Naive thymus-derived CD8-positive, alpha-beta T cell (primary cell): Measurements from ENCODE around the gene ABTB1. TPM values are rescaled to one million over a fixed set of nuclear protein-coding genes. Genes with fewer than 3 reads are reported as not detected.

Source experiments
- ATAC-seq, 2 donors: fragments of 150-1000 bp; cut with Tn5 transposase in 1 of 2; sonication (Bioruptor Pico), chemical (Tn5 transposase) in 1 of 2; 1 replicate in 1 of 2; 2 replicates in 1 of 2; pipeline ENCODE4 v1.10.0; 2021; ENCODE audit warnings: mild to moderate bottlenecking in 2 of 2, moderate library complexity in 2 of 2
- POLR2A ChIA-PET: fragments of 350-600 bp; sonication (Branson Sonifier 250); formaldehyde crosslinking; loops from one replicate; lab custom pipeline; 2021; ENCODE audit warnings: antibody characterized with exemption; lab: Charles Lee
- DNase-seq, 10 donors: peaks; one replicate each; pipeline versions ENCODE4 v3.0.0 to v3.0.0-alpha.2; 2020 to 2022
- H3K27ac Mint-ChIP-seq, 10 donors: one replicate each; pipeline ENCODE4 v1.8.0; 2020 to 2022; ENCODE audit warnings: mild to moderate bottlenecking in 10 of 10, mixed read lengths in 10 of 10, moderate library complexity in 4 of 10, inconsistent platforms in 1 of 10
- H3K27me3 Mint-ChIP-seq, 5 donors: one replicate each; pipeline ENCODE4 v1.8.0; 2021 to 2022; ENCODE audit warnings: mixed read lengths in 5 of 5
- H3K36me3 Mint-ChIP-seq, 3 donors: one replicate each; pipeline ENCODE4 v1.8.0; 2020 to 2022; ENCODE audit warnings: mixed read lengths in 3 of 3, mild to moderate bottlenecking in 2 of 3, inconsistent platforms in 1 of 3
- H3K4me1 Mint-ChIP-seq, 4 donors: one replicate each; pipeline ENCODE4 v1.8.0; 2021 to 2022; ENCODE audit warnings: mixed read lengths in 4 of 4
- H3K4me3 Mint-ChIP-seq, 10 donors: one replicate each; pipeline ENCODE4 v1.8.0; 2020 to 2022; ENCODE audit warnings: mild to moderate bottlenecking in 10 of 10, mixed read lengths in 10 of 10, moderate library complexity in 6 of 10, inconsistent platforms in 1 of 10
- H3K9me3 Mint-ChIP-seq, 9 donors: one replicate each; pipeline ENCODE4 v1.8.0; 2020 to 2022; ENCODE audit warnings: mixed read lengths in 9 of 9, mild to moderate bottlenecking in 3 of 9, inconsistent platforms in 1 of 9, moderate library complexity in 1 of 9
- polyA plus RNA-seq, 3 donors: library from polyadenylated mRNA; unstranded; fragments of 300-500 nt; fragmentation: Illumina TruSeq; gene quantifications; one replicate each; pipeline ENCODE4 v1.2.3, GENCODE V29; 2021
- total RNA-seq, 8 experiments: library from RNA in 2 of 8; stranded (reverse) in 2 of 8; gene quantifications; one replicate each; pipeline ENCODE4 v1.2.3 and lab custom pipeline; 2021 to 2026

The ABTB1 gene
- total and polyA plus RNA-seq, 5 experiments from 2014 or later = 58.6 to 187 (median 71.9) TPM

DNA sequence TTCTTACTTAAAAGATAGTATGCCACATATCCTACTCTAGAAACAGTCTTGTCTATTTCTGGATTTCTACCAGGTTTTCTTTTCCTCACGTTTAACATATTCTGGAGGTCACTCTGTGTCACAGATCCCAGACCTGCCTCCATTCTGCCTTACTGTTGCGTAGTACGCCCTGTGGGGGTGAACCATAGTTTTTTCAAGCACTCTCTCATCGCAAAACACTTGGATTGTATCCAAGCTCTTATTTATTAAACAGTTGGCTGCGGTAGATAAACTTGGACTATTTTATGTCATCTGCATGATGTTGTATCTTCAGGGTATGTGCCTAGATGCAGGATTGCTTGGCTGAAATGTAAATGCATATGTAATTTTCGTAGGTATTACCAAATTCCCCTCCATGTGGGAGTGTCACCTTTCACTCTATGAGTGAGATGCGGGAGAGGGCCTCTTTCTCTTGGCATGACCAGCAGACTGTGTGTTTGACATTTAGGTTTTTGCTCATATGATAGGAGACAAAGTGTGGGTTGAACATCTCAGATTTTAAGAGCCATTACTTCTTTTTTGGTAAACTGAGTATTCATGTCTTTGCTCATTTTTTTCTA lies 55.8 kb downstream of the ABTB1 start:
- Mint-ChIP-seq H3K4me1 (peaks cover 0 to 6% (median under 1%) of the 10 kb centered on the region in 4 donors), H3K9me3 (no peaks in the 10 kb centered on the region), H3K27ac (no peak overlapping the region), H3K4me3 (no peak overlapping the region), H3K36me3 (peaks cover 0 to 4% (median 0%) of the 10 kb centered on the region in 3 donors), H3K27me3 (peaks cover 2 to 31% (median 15%) of the 10 kb centered on the region in 5 donors)
- DNase-seq (no peak), ATAC-seq (no peak)
- POLR2A ChIA-PET = no interaction called here

DNA sequence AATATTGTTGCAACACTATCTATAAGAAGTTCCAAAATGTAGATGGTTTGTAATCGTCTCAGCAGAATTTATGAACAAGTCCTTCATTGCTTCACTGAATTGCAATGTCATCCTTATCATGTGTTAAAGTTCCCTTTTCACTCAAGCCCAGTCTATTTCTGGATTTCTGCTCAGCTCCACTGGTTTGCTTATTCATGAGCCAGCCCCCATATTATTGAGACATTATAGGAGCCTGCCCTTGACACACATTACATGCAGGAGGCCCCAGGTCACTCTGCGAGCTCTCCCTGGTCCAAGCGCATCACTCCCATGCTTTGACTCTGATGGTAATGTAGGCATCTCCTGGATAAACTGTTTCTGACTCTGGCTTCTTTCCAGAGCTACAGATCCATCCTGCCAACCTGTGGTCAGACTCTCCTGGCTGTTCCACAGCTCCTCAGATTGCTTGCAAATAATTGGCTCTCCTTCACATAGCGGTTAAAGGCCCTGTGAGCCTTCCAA lies 56.9 kb downstream of the ABTB1 start:
- H3K4me1 Mint-ChIP-seq = peaks cover 0 to 9% (median under 1%) of the 10 kb centered on the region in 4 donors
- H3K9me3 Mint-ChIP-seq = no peaks in the 10 kb centered on the region
- H3K27me3 Mint-ChIP-seq = peaks cover 5 to 41% (median 14%) of the 10 kb centered on the region in 5 donors
- no peaks in the 10 kb centered on the region for H3K36me3 Mint-ChIP-seq
- no peak overlapping the region for H3K27ac Mint-ChIP-seq
- ATAC-seq (no peak), DNase-seq (no peak)
- no peak overlapping the region for H3K4me3 Mint-ChIP-seq
- POLR2A ChIA-PET = no interaction called here

DNA sequence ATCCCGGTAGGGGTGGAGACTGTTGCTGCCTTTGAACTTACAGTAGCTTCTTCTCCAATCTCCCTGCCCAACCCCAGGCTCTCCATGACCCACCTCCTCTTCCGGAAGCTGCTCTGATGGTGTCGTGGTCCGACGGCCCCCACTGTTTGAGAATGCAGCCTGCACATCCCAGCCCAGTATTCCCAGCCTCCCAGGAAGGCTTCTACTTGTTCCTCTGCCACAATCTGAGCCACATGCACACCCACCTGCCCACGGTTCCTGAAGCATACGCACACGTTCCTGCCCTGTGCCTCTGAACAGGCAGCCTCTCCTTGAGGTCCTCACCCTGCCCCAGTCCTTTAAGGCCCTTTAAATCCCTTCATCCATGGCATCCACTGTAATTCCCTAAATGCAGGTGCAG lies 57.4 kb downstream of the ABTB1 start:
- POLR2A ChIA-PET = no interaction called here
- H3K4me1 Mint-ChIP-seq = peaks cover 0 to 15% (median under 1%) of the 10 kb centered on the region in 4 donors
- H3K4me3 Mint-ChIP-seq = no peak overlapping the region

More for the DNA sequence above, 57.4 kb downstream of the ABTB1 start:
- DNase-seq (no peak), ATAC-seq (no peak)
- Mint-ChIP-seq H3K9me3 (no peaks in the 10 kb centered on the region), H3K27me3 (peaks cover 5 to 40% (median 14%) of the 10 kb centered on the region in 5 donors), H3K36me3 (no peaks in the 10 kb centered on the region), H3K27ac (no peak overlapping the region)

Other genes starting within 250 kb of the ABTB1 start
- gene TPRA1, start 82.2 kb upstream of the ABTB1 start, total RNA-seq = 10 to 100 TPM; 30.2 to 34.7 TPM
- gene TPRA1, start 82.2 kb upstream of the ABTB1 start, polyA plus RNA-seq = 10 to 100 TPM; 14.8 to 27.6 (median 15.3) TPM
- gene MCM2, start 74.5 kb upstream of the ABTB1 start, total RNA-seq = 10 to 100 TPM; 10.4 to 17.7 TPM
- gene MCM2, start 74.5 kb upstream of the ABTB1 start, polyA plus RNA-seq = 10 to 100 TPM; 10.4 to 13.2 (median 13.2) TPM
- 1 to 10 TPM; 2.5 to 2.8 TPM for gene PODXL2, start 43.8 kb upstream of the ABTB1 start, total RNA-seq
- gene PODXL2, start 43.8 kb upstream of the ABTB1 start, polyA plus RNA-seq = 1 to 10 TPM in 2 of 3 donors, under 1 TPM in 1; 0.66 to 4.1 (median 2.6) TPM
- under 1 TPM; 0.34 to 0.77 TPM for gene MGLL, start 149.6 kb downstream of the ABTB1 start, total RNA-seq
- under 1 TPM in 1 of 3 donors, not detected in 2; 0.62 TPM for gene MGLL, start 149.6 kb downstream of the ABTB1 start, polyA plus RNA-seq
- gene KBTBD12, start 242.3 kb downstream of the ABTB1 start, total RNA-seq = not detected
- gene KBTBD12, start 242.3 kb downstream of the ABTB1 start, polyA plus RNA-seq = not detected